Measurements from ENCODE around the gene RPL10A.

RPL10A gene

GRCh38 chr6:35492974-35493284 is 24.7 kb downstream of the RPL10A start:
- TF ChIP-seq CTCF (IDR thresholded peaks at IDR 0.05; ENCODE audit: borderline replicate concordance, extremely low read depth, low read length, poor library complexity, severe bottlenecking): no peak
- TF ChIP-seq EZH2 (IDR thresholded peaks at IDR 0.05; ENCODE audit: borderline replicate concordance, low read depth, low read length, severe bottlenecking): no peak
- Histone ChIP-seq H3K36me3 (ENCODE audit: insufficient read depth, low read length) (no peaks in the 10 kb centered on the region), H3K79me2 (ENCODE audit: insufficient read depth, low read length) (no peaks in the 10 kb centered on the region), H3K27me3 (ENCODE audit: insufficient read depth, low read length, poor library complexity) (peaks cover 18% of the 10 kb centered on the region), H3K9me3 (ENCODE audit: insufficient read depth, low read length, severe bottlenecking) (no peaks in the 10 kb centered on the region), H3K4me3 (ENCODE audit: low read depth in 1 of 2, low read length in 2 of 2) (no peak overlapping the region), H3K27ac (ENCODE audit: low read length) (no peak overlapping the region), H3K4me2 (ENCODE audit: insufficient read depth, low read length) (no peak overlapping the region), H3K9ac (ENCODE audit: low read depth, low read length) (no peak overlapping the region), H3K4me1 (ENCODE audit: insufficient read depth, low read length) (peaks cover 9% of the 10 kb centered on the region), H2AFZ (ENCODE audit: low read depth, low read length) (no peak overlapping the region), H4K20me1 (ENCODE audit: insufficient read depth, low read length) (peaks cover 4% of the 10 kb centered on the region; the same call in 1 of the 2 replicates)
- DNase-seq: no peak
- no peak for ATAC-seq (ENCODE audit: insufficient read depth, low read depth)

GRCh38 chr6:35493307-35493983 is 25.2 kb downstream of the RPL10A start:
- H3K4me1 ChIP-seq (ENCODE audit: insufficient read depth, low read length): peaks cover 12% of the 10 kb centered on the region
- H3K9me3 ChIP-seq (ENCODE audit: insufficient read depth, low read length, severe bottlenecking): no peaks in the 10 kb centered on the region
- no peaks in the 10 kb centered on the region for H3K79me2 ChIP-seq (ENCODE audit: insufficient read depth, low read length)
- DNase-seq: no peak
- H3K4me3 ChIP-seq (ENCODE audit: low read depth in 1 of 2, low read length in 2 of 2): no peak overlapping the region
- peaks cover 8% of the 10 kb centered on the region for H4K20me1 ChIP-seq (ENCODE audit: insufficient read depth, low read length)
- no peak for ATAC-seq (ENCODE audit: insufficient read depth, low read depth)
- no peak overlapping the region for H3K4me2 ChIP-seq (ENCODE audit: insufficient read depth, low read length)
- no peak for TF ChIP-seq EZH2 (IDR thresholded peaks at IDR 0.05; ENCODE audit: borderline replicate concordance, low read depth, low read length, severe bottlenecking)
- no peak overlapping the region for H3K9ac ChIP-seq (ENCODE audit: low read depth, low read length)
- no peak overlapping the region for H2AFZ ChIP-seq (ENCODE audit: low read depth, low read length)
- peaks cover 23% of the 10 kb centered on the region for H3K27me3 ChIP-seq (ENCODE audit: insufficient read depth, low read length, poor library complexity)
- H3K27ac ChIP-seq (ENCODE audit: low read length): no peak overlapping the region
- H3K36me3 ChIP-seq (ENCODE audit: insufficient read depth, low read length): no peaks in the 10 kb centered on the region

GRCh38 chr6:35494161-35494563 is 26.0 kb downstream of the RPL10A start:
- Histone ChIP-seq H4K20me1 (ENCODE audit: insufficient read depth, low read length) (peaks cover 8% of the 10 kb centered on the region), H3K36me3 (ENCODE audit: insufficient read depth, low read length) (no peaks in the 10 kb centered on the region), H3K4me3 (ENCODE audit: low read depth in 1 of 2, low read length in 2 of 2) (no peak overlapping the region), H3K27me3 (ENCODE audit: insufficient read depth, low read length, poor library complexity) (peaks cover 30% of the 10 kb centered on the region), H3K9me3 (ENCODE audit: insufficient read depth, low read length, severe bottlenecking) (no peaks in the 10 kb centered on the region), H3K79me2 (ENCODE audit: insufficient read depth, low read length) (no peaks in the 10 kb centered on the region), H3K27ac (ENCODE audit: low read length) (no peak overlapping the region), H3K4me2 (ENCODE audit: insufficient read depth, low read length) (no peak overlapping the region), H3K9ac (ENCODE audit: low read depth, low read length) (no peak overlapping the region), H2AFZ (ENCODE audit: low read depth, low read length) (no peak overlapping the region), H3K4me1 (ENCODE audit: insufficient read depth, low read length) (peaks cover 12% of the 10 kb centered on the region)
- no peak for DNase-seq
- TF ChIP-seq CTCF (IDR thresholded peaks at IDR 0.05; ENCODE audit: borderline replicate concordance, extremely low read depth, low read length, poor library complexity, severe bottlenecking) (no peak), EZH2 (IDR thresholded peaks at IDR 0.05; ENCODE audit: borderline replicate concordance, low read depth, low read length, severe bottlenecking) (no peak)
- no peak for ATAC-seq (ENCODE audit: insufficient read depth, low read depth)

- H3K9me3 ChIP-seq (ENCODE audit: insufficient read depth, low read length, severe bottlenecking): no peaks in the 10 kb centered on the region
- DNase-seq: no peak
- no peak overlapping the region for H3K27ac ChIP-seq (ENCODE audit: low read length)
- H3K4me1 ChIP-seq (ENCODE audit: insufficient read depth, low read length): peaks cover 12% of the 10 kb centered on the region
- H2AFZ ChIP-seq (ENCODE audit: low read depth, low read length): no peak overlapping the region
- no peaks in the 10 kb centered on the region for H3K36me3 ChIP-seq (ENCODE audit: insufficient read depth, low read length)
- H3K9ac ChIP-seq (ENCODE audit: low read depth, low read length): no peak overlapping the region
- ATAC-seq (ENCODE audit: insufficient read depth, low read depth): no peak
- no peaks in the 10 kb centered on the region for H3K79me2 ChIP-seq (ENCODE audit: insufficient read depth, low read length)
- peaks cover 8% of the 10 kb centered on the region for H4K20me1 ChIP-seq (ENCODE audit: insufficient read depth, low read length)
- H3K4me2 ChIP-seq (ENCODE audit: insufficient read depth, low read length): no peak overlapping the region
- H3K27me3 ChIP-seq (ENCODE audit: insufficient read depth, low read length, poor library complexity): peaks cover 39% of the 10 kb centered on the region
- no peak for TF ChIP-seq EZH2 (IDR thresholded peaks at IDR 0.05; ENCODE audit: borderline replicate concordance, low read depth, low read length, severe bottlenecking)
- no peak for TF ChIP-seq CTCF (IDR thresholded peaks at IDR 0.05; ENCODE audit: borderline replicate concordance, extremely low read depth, low read length, poor library complexity, severe bottlenecking)
- no peak overlapping the region for H3K4me3 ChIP-seq (ENCODE audit: low read depth in 1 of 2, low read length in 2 of 2)
Observed at GRCh38 chr6:35495258-35496035, 27.2 kb downstream of the RPL10A start.
